Activated CD4-positive, alpha-beta T cell treated with anti-CD3 and anti-CD28 coated beads, Interleukin-2, amount 50 U/mL, for 4 hours (primary cell): ENCODE results near the gene RFX4.

Experiments
- DNase-seq, 2 experiments: peaks; one replicate each; pipeline ENCODE4 v3.0.0-alpha.2; 2020

The RFX4 gene

GRCh38 chr12:106767954-106768822 lies 185.4 kb downstream of the RFX4 start:
- no peak for DNase-seq

- no peak for DNase-seq
These were observed 186.3 kb downstream of the RFX4 start for GRCh38 chr12:106769078-106769477.

GRCh38 chr12:106769546-106769945 lies 186.7 kb downstream of the RFX4 start:
- DNase-seq, result no peak

GRCh38 chr12:106771425-106771824 lies 188.6 kb downstream of the RFX4 start:
- no peak for DNase-seq

- DNase-seq, result no peak
These were observed 190.6 kb downstream of the RFX4 start for GRCh38 chr12:106773286-106774004.

- DNase-seq, result peak; percentile 67 to 70
These were observed 191.4 kb downstream of the RFX4 start, which contains the start of gene RIC8B for GRCh38 chr12:106774005-106774807. TSS of gene RIC8B (plus strand) at chr12:106774682. CDS start at chr12:106774746, 64 bp downstream.

GRCh38 chr12:106774808-106775524 lies 192.2 kb downstream of the RFX4 start:
- no peak for DNase-seq

GRCh38 chr12:106776897-106777296 lies 194.1 kb downstream of the RFX4 start:
- DNase-seq, result no peak

GRCh38 chr12:106780010-106780631 lies 197.3 kb downstream of the RFX4 start:
- no peak for DNase-seq

- DNase-seq, result no peak
These were observed 199.8 kb downstream of the RFX4 start for GRCh38 chr12:106782619-106783018.

- no peak for DNase-seq
These were observed 200.7 kb downstream of the RFX4 start for GRCh38 chr12:106783515-106783914.

GRCh38 chr12:106790020-106790419 lies 207.2 kb downstream of the RFX4 start:
- DNase-seq, result no peak

- DNase-seq, result no peak
These were observed 208.7 kb downstream of the RFX4 start for GRCh38 chr12:106791531-106791930.

GRCh38 chr12:106794369-106794768 lies 211.6 kb downstream of the RFX4 start:
- no peak for DNase-seq

GRCh38 chr12:106801167-106801708 lies 218.4 kb downstream of the RFX4 start:
- no peak for DNase-seq

- DNase-seq, result no peak
These were observed 219.2 kb downstream of the RFX4 start for GRCh38 chr12:106801830-106802533.

GRCh38 chr12:106804668-106805067 lies 221.9 kb downstream of the RFX4 start:
- DNase-seq, result no peak
